GM19035 (cell line): ENCODE data around the gene C16orf87.

ENCODE experiments used
- ATAC-seq: cut with Tn5 transposase; IDR thresholded peaks from one replicate; pipeline ENCODE4 v1.9.1; 2021; ENCODE audit not compliant: unreplicated experiment

The C16orf87 gene

GRCh38 chr16:46762583-46762982 is 68.4 kb downstream of the C16orf87 start:
- ATAC-seq = no peak

DNA sequence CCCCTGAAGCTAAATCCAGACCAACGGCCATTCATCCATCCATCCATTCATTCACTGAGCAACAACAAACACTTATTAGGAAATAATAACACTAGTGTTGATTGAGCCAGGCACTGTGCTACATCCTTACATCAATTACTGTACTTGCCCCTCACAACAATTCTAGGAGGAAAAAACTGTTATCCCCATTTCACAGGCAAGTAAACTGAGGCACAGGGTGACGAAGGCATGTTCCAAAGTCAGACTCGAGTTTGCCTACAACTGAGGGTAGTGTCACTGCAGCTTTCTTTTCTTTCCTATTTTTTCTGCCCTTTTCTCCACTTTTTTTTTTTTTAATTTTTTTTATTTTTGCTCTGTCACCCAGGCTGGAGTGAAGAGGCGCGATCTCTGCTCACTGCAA is 71.7 kb downstream of the C16orf87 start:
- no peak for ATAC-seq

DNA sequence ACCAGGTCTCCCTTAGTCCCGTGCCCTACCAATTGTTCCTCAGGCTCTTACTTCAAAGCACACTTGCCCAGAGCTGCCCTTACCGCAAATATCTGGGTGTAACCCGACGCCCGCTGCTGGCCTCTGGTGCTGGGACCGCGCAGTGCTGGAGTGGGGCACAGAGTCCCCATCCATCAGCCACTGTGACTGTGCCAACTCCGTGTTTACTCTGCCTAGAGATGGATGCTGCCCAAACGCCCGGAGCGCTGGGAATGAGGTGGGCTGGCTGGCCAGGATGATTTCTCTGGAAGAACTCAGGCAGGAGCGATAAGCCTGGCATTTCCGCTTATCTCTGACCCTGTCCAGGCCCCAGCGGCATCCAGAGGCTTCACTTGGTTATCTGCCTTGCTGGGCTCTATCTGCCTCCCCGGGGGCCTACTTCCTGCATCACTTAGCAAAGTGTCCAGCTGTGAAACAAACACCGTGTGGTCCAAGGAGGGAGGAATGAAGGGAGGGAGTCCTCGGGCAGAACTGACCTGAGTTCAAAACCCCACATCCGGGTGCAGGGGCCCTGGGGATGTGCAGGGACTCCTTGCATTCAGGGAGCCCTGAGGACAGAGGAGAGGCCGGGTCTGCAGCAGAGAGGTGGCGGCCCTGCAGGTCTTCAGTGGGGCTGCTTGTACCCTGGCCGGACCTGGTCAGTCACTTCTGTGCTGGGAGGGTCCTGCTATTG is 73.5 kb downstream of the C16orf87 start:
- ATAC-seq = no peak

- no peak for ATAC-seq
Observed at GRCh38 chr16:46756772-46757171, 74.2 kb downstream of the C16orf87 start.

- no peak for ATAC-seq
Observed at GRCh38 chr16:46753015-46753414, 78.0 kb downstream of the C16orf87 start.

- ATAC-seq = no peak
Observed at GRCh38 chr16:46751381-46751780, 79.6 kb downstream of the C16orf87 start.

DNA sequence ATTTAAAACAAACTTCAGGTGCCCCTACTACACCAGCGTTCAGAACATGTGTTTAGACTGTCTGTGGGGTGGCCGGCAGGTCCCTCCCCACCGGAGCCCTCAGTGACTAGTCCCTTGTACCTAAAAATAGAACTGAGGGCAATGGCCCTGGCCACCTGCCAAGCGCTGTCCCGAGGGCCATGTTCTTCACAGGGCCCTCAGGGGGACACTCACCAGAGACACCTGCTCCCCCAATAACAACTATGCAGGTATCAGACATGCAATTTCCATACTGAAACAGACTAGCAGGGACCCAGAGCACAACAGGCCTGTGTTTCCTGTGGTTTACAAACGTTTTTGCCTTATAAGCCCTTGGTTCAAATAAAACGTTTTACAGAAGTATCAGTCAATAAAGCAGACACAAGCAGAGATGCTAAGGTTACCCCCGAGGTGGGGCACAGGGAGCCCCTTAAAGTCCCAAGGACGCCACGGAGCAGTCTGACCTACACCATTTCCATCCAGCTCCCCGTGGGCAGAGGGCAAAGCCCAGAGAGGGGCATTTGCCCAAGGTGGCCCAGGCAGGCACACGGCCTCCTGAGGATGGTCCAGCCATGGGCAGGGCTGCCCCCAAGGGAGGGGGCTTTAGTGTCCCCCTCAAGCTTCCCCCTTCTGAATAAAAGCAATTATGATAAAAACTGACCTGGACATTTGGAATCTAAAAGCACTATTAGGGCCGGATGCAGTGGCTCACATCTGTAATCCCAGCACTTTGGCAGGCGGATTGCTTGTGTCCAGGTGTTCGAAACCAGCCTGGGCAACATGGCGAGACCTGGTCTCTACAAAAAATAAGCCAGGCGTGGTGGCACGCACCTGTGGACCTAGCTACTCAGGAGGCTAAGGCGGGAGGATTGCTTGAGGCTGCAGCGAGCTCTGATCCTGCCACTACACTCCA is 81.9 kb downstream of the C16orf87 start:
- no peak for ATAC-seq

- no peak for ATAC-seq
Observed at GRCh38 chr16:46747777-46748651, 83.0 kb downstream of the C16orf87 start, which contains the start of gene MYLK3. Gene MYLK3 (minus strand): TSS chr16:46748344. CDS start chr16:46748193, 151 bp downstream.

DNA sequence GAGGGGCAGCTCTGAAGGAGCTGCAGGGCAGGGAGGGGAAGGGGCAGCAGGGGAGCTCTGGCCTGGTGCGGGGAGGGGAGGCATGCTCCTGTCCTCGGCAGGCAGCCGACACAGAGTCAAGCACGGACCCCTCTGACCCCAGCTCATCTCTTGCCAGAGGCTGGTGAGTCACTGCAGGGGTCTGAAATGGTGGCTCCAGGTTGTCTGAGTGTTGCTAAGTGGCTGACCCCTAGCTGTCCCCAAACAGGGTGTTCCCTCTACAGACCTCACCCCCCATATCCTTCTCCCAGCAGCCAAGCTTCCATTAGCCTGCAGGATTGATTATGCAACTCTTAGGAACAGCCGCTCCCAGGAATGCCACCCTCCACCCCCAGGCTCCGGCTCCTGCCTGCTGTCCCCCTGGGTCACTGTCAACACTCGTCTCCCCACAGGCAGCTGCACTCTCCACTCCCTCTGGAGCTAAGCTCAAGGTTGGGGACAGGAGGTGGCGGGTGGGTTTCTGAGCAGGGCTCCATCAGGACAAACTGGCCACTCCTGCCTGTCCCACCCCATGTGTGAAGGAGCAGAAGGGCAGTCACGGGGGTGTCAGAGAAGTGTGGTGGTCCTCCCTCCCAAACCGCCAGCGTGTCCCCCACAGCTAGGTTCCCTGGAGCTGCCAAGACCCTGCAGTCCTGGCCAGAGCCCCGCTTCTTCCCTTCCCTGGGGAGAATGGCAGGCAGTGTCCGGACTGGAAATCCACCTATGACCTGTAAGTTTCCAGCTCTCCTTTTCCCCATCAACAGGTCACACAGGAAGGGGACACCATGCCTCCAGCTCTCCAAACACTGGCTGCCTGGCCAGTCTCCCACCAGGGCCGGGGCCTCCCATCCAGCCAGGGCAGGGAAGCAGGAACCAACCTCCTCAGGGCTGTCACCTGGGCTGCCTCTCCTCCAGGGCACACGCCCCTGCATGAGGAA is 83.9 kb downstream of the C16orf87 start:
- no peak for ATAC-seq
